Muscle layer of colon (tissue), 2 donors: ENCODE measurements around the gene RABGGTB.
"Not testable (repeated sequence)": the region's sequence is repeated elsewhere in the genome, so short reads cannot be mapped to it uniquely, and the experiment has no call there.

Source experiments
- H3K27ac ChIP-seq: one replicate; pipeline ENCODE4 v1.7.0; 2013; ENCODE audit warnings: low read depth, mild to moderate bottlenecking, low read length, moderate library complexity
- H3K27me3 ChIP-seq, 2 donors: one replicate each; pipeline ENCODE4 v1.7.0; 2013; ENCODE audit warnings: low read length in 2 of 2, mild to moderate bottlenecking in 2 of 2; ENCODE audit not compliant: insufficient read depth in 2 of 2, control insufficient read depth in 1 of 2
- H3K36me3 ChIP-seq: one replicate; pipeline ENCODE4 v1.7.0; 2013; ENCODE audit warnings: mild to moderate bottlenecking, low read length; ENCODE audit not compliant: insufficient read depth
- H3K4me1 ChIP-seq: one replicate; pipeline ENCODE4 v1.7.0; 2013; ENCODE audit warnings: mild to moderate bottlenecking, low read length; ENCODE audit not compliant: insufficient read depth
- H3K4me3 ChIP-seq, 2 donors: one replicate each; pipeline ENCODE4 v1.7.0; 2013; ENCODE audit warnings: low read length in 2 of 2, low read depth in 1 of 2, mild to moderate bottlenecking in 1 of 2, moderate library complexity in 1 of 2
- H3K9ac ChIP-seq: one replicate; pipeline ENCODE4 v1.7.0; 2013; ENCODE audit warnings: low read length
- H3K9me3 ChIP-seq: one replicate; pipeline ENCODE4 v1.7.0; 2013; ENCODE audit warnings: mild to moderate bottlenecking, low read length
- donor health status: abdominal sarcoma.
- donor health status: Adenocarcinoma of cecum.

The RABGGTB gene

GRCh38 chr1:75778694-75779093, 7.4 kb upstream of the RABGGTB start:
- H3K9ac ChIP-seq, H3K27ac ChIP-seq, H3K4me3 ChIP-seq, H3K9me3 ChIP-seq, H3K27me3 ChIP-seq, H3K4me1 ChIP-seq, H3K36me3 ChIP-seq: not testable (repeated sequence)

DNA sequence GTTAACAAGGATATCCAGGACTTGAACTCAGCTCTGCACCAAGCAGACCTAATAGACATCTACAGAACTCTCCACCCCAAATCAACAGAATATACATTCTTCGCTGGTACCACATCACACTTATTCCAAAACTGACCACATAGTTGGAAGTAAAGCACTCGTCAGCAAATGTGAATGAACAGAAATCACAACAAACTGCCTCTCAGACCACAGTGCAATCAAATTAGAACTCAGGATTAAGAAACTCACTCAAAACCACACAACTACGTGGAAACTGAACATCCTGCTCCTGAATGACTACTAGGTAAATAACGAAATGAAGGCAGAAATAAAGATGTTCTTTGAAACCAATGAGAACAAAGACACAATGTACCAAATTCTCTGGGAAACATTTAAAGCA, 5.9 kb upstream of the RABGGTB start:
- H3K4me3 ChIP-seq, H3K9me3 ChIP-seq, H3K9ac ChIP-seq, H3K36me3 ChIP-seq, H3K4me1 ChIP-seq, H3K27ac ChIP-seq, H3K27me3 ChIP-seq: not testable (repeated sequence)

- H3K4me1 ChIP-seq: peaks cover 23% of the 10 kb centered on the region
- H3K9me3 ChIP-seq, H3K27me3 ChIP-seq, H3K36me3 ChIP-seq, H3K9ac ChIP-seq, H3K27ac ChIP-seq, H3K4me3 ChIP-seq: not testable (repeated sequence)
Observed at GRCh38 chr1:75783920-75784319, 2.1 kb upstream of the RABGGTB start.

DNA sequence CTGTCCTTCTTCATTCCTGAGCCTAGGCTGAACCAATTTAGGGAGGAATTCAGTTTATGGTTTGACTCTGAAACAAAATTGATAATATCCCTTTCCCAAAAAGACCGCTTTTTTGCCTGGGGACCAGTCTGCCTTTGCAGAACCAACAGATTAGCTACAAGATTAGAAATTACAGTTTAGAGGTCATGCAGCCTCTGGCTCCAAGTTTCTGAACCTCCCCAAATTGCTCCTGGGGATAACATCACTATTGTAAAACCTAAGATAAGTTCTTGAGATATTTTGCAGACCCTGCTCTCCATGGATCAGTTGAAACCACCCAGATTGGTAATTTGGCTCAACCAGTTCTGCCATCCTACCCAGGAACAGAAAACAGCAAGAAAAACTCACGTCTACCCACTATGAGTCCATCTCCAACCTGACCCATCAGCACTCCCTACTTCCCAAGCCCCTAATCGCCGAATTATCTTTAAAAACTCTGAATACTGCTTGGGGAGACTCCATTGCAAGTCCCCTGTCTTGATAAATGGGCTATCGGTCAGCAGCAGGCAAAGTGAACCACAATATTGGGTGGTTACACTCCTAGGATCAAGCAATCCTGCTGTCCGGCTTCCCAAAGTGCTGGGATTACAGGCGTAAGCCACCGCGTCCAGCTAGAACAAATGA, 605 bp upstream of the RABGGTB start:
- H3K9ac ChIP-seq: peak overlapping the region; percentile 75
- H3K9me3 ChIP-seq: no peaks in the 10 kb centered on the region
- peak overlapping the region; percentile 88 for H3K27ac ChIP-seq
- H3K36me3 ChIP-seq: peaks cover 15% of the 10 kb centered on the region
- no peaks in the 10 kb centered on the region for H3K27me3 ChIP-seq
- peaks cover 35% of the 10 kb centered on the region for H3K4me1 ChIP-seq
- peak overlapping the region; percentile 73 to 82 for H3K4me3 ChIP-seq

GRCh38 chr1:75786901-75787493, 941 bp downstream of the RABGGTB start:
- H3K9ac ChIP-seq: peak overlapping the region; percentile 76
- peak overlapping the region; percentile 88 for H3K27ac ChIP-seq
- peaks cover 31% of the 10 kb centered on the region for H3K36me3 ChIP-seq
- H3K9me3 ChIP-seq: no peaks in the 10 kb centered on the region
- H3K27me3 ChIP-seq: no peaks in the 10 kb centered on the region
- peak overlapping the region; percentile 73 to 82 for H3K4me3 ChIP-seq
- H3K4me1 ChIP-seq: peaks cover 39% of the 10 kb centered on the region

DNA sequence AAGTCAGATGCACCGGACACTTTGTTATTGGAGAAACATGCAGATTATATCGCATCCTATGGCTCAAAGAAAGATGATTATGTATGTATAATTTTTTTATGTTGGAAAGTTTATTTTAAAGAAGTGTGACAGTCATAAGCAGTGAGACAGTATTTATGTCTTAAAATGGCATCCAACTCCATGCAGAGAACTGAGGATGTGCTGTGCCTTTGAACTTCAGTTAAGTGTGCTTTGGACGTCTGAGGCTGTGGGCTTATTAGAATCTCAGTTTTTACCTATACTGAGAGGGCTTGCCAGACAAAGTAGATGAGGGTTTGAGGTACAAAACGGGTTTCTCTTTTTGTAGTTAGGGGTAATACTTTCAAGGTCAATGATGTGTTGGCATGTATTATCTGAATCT, 1.5 kb downstream of the RABGGTB start:
- peak overlapping the region; percentile 76 for H3K9ac ChIP-seq
- H3K27ac ChIP-seq: no peak overlapping the region
- no peaks in the 10 kb centered on the region for H3K9me3 ChIP-seq
- peak overlapping the region; percentile 73 to 82 for H3K4me3 ChIP-seq
- H3K27me3 ChIP-seq: no peaks in the 10 kb centered on the region
- peaks cover 36% of the 10 kb centered on the region for H3K36me3 ChIP-seq
- peaks cover 39% of the 10 kb centered on the region for H3K4me1 ChIP-seq

GRCh38 chr1:75789988-75790387, 3.9 kb downstream of the RABGGTB start:
- no peaks in the 10 kb centered on the region for H3K27me3 ChIP-seq
- no peaks in the 10 kb centered on the region for H3K9me3 ChIP-seq
- H3K4me3 ChIP-seq: no peak overlapping the region
- peaks cover 39% of the 10 kb centered on the region for H3K4me1 ChIP-seq
- H3K36me3 ChIP-seq: peaks cover 53% of the 10 kb centered on the region
- H3K9ac ChIP-seq: no peak overlapping the region
- no peak overlapping the region for H3K27ac ChIP-seq

GRCh38 chr1:75791022-75791421, 5.0 kb downstream of the RABGGTB start:
- no peak overlapping the region for H3K27ac ChIP-seq
- H3K4me1 ChIP-seq: peaks cover 34% of the 10 kb centered on the region
- peaks cover 64% of the 10 kb centered on the region for H3K36me3 ChIP-seq
- H3K9ac ChIP-seq: no peak overlapping the region
- no peaks in the 10 kb centered on the region for H3K27me3 ChIP-seq
- H3K9me3 ChIP-seq: no peaks in the 10 kb centered on the region
- no peak overlapping the region for H3K4me3 ChIP-seq

DNA sequence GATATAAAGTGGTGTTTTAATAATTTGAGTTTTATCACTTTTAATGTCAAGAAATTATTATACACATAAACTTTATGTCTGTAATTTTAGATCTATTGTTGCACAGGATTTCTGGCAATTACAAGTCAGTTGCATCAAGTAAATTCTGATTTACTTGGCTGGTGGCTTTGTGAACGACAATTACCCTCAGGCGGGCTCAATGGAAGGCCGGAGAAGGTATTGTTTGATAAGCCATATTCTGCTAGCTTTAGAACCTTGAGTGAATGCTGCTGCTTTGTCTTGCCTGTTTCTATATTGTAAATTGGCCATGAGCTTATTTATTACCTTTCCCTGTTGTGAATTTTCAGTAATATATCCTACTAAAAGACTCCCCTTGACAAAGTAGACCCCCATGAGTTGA, 6.0 kb downstream of the RABGGTB start:
- Histone ChIP-seq H3K36me3 (peaks cover 69% of the 10 kb centered on the region), H3K9ac (no peak overlapping the region), H3K27ac (no peak overlapping the region), H3K4me3 (no peak overlapping the region), H3K9me3 (no peaks in the 10 kb centered on the region), H3K27me3 (no peaks in the 10 kb centered on the region), H3K4me1 (peaks cover 34% of the 10 kb centered on the region)

DNA sequence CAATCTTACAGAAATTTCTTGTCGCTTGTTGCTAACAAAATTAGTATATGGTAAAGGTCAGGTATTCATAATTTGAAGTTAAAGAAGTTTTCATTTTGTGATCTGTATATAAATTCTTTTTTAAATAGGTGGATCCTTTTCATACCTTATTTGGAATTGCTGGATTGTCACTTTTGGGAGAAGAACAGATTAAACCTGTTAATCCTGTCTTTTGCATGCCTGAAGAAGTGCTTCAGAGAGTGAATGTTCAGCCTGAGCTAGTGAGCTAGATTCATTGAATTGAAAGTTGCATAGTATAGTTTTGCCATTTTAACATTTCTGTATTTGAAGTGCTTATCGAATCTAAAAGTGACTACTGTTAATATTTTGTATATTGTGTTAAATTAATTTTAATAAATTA, 8.3 kb downstream of the RABGGTB start:
- H3K9me3 ChIP-seq: no peaks in the 10 kb centered on the region
- H3K36me3 ChIP-seq: peaks cover 63% of the 10 kb centered on the region
- no peak overlapping the region for H3K9ac ChIP-seq
- H3K4me1 ChIP-seq: peaks cover 12% of the 10 kb centered on the region
- H3K4me3 ChIP-seq: no peak overlapping the region
- H3K27me3 ChIP-seq: no peaks in the 10 kb centered on the region
- no peak overlapping the region for H3K27ac ChIP-seq

GRCh38 chr1:75795703-75796193, 9.7 kb downstream of the RABGGTB start:
- peaks cover 51% of the 10 kb centered on the region for H3K36me3 ChIP-seq
- no peak overlapping the region for H3K9ac ChIP-seq
- H3K9me3 ChIP-seq: no peaks in the 10 kb centered on the region
- H3K27me3 ChIP-seq: no peaks in the 10 kb centered on the region
- peaks cover 1% of the 10 kb centered on the region for H3K4me1 ChIP-seq
- H3K4me3 ChIP-seq: no peak overlapping the region
- no peak overlapping the region for H3K27ac ChIP-seq
